Endothelial cell of hepatic sinusoid (primary cell): Measurements from ENCODE around the gene DNAAF1.
"Not testable (repeated sequence)": the region's sequence is repeated elsewhere in the genome, so short reads cannot be mapped to it uniquely, and the experiment has no call there.

Experiments used
- in situ Hi-C: cut with HindIII; loops from 2 replicates; pipeline ENCODE4 v1.10.0; 2017; ENCODE audit warnings: low sequenced_read_pairs

DNAAF1 gene

DNA sequence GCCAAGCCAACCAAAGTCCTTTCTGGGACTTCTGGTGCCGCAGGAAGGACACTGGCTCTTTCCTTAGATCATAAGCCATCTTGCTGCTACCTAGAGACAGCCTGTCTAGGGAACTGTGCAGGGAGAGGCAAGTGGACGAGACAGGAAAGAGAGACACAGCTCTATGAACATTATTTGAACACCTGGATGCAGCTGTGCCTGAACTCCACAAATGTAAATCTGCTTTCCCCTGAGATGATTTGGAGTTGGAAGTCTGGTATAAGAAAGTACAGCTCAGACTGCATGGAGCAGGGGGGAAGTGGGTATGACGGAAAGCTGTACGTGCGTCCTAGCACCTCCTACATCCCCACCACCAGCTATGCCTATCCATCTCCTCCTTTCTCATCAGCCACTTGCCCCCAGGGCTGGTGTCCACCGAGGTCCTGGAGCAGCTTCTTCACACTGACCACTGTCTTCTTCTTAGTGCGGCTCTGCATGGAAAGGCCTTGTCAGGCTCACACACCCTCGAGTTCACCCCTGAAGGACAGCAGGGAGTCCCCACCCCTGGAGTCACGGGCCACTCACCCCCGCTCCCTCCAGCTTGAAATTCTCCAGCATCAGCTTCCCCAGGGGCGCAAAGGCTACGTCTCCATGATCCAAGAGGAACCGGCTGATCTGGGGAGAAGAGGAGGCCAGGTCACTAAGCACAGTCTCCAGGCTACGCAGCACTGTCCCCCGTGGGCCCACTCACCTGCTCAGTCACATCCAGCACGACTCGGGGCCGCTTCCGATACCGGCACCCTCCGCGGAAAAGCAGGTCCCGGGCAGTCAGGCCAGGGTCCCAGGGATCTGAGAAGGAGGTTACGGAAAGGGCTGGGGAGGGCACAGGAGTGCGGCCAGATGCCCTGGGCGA, 37.8 kb downstream of the DNAAF1 start:
- in situ Hi-C loops = no loop called here

GRCh38 chr16:84183572-84183875, 38.4 kb downstream of the DNAAF1 start:
- in situ Hi-C loops = no loop called here

- in situ Hi-C loops = no loop called here
Measured at GRCh38 chr16:84183911-84184591, 38.9 kb downstream of the DNAAF1 start.

- in situ Hi-C loops = no loop called here
Measured at GRCh38 chr16:84184775-84185174, 39.7 kb downstream of the DNAAF1 start.

GRCh38 chr16:84186685-84187437, 41.8 kb downstream of the DNAAF1 start, which contains the start of gene TAF1C:
Gene TAF1C (minus strand): TSS chr16:84187057. CDS start chr16:84184988, 2,069 bp downstream.
- in situ Hi-C loops = no loop called here

DNA sequence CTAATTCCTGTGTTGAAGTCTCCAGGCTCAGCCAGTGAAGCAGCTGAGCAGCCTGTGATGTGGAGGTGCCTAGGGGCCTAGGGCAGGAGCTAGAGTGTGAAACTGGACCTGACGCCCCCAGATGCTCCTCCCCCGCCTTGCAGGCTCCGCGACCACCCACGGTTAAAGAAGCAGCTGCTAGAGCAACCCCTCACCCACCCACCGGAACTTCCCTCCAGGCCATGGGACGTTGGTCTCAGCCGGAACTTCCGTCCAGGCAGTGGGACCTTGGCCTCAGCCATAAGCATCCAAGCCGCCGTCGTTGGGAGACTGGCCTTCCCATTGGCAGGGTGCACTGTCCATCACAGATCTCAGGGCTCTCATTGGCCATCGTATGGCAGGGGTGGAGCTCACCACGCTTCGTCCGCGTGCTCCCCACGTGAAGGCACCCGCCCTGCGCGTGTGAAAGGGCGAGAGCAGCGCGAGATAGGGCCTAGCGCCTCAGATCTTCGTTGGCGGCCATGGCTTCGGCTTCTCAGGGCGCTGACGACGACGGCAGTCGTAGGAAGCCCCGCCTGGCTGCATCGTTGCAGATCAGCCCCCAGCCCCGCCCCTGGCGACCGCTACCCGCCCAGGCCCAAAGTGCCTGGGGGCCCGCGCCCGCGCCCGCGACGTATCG, 45.8 kb downstream of the DNAAF1 start, which contains the start of gene ADAD2:
ADAD2 (plus strand) TSS at position 427 of the 658 bp plus-strand sequence; CDS start at position 501, 74 bp downstream.
- in situ Hi-C loops = no loop called here

DNA sequence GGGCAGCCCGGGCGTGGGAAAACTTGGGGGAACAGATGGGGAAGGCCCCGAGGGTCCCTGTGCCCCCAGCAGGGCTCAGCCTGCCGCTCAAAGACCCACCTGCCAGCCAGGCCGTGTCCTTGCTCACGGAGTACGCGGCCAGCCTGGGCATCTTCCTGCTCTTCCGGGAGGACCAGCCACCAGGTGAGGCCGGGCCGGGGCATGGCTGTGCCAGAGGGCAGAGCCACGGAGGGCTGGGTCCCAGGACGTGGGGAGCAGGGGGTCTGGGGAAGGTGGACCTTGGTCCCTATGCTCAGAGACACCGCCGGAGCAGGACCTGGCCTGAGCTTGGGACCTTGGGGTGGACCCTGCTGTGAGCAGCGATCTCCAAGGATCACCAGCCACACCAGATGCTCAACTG, 46.4 kb downstream of the DNAAF1 start:
- in situ Hi-C loops = no loop called here

- in situ Hi-C loops = no loop called here
Measured at GRCh38 chr16:84193480-84193879, 48.4 kb downstream of the DNAAF1 start.

DNA sequence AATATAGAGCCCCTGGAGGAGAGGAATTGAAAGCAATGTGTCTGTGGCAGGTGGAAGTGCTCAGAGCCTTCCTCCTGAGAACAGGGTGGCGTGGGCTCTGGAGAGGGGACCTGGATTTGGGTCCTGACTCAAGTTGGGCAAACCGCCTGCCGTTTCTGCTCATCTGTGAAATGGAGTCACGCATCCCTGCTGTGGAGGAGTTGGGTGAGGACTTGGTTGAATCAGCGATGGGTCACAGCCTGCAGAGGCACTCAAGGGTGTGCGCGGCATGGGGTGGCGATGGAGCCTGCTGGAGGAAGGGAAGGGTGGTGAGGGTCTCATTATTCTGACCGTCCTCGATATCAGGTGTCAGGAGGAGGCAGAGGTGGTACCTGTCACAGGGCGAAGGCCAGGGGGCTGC, 48.9 kb downstream of the DNAAF1 start:
- in situ Hi-C loops = no loop called here

DNA sequence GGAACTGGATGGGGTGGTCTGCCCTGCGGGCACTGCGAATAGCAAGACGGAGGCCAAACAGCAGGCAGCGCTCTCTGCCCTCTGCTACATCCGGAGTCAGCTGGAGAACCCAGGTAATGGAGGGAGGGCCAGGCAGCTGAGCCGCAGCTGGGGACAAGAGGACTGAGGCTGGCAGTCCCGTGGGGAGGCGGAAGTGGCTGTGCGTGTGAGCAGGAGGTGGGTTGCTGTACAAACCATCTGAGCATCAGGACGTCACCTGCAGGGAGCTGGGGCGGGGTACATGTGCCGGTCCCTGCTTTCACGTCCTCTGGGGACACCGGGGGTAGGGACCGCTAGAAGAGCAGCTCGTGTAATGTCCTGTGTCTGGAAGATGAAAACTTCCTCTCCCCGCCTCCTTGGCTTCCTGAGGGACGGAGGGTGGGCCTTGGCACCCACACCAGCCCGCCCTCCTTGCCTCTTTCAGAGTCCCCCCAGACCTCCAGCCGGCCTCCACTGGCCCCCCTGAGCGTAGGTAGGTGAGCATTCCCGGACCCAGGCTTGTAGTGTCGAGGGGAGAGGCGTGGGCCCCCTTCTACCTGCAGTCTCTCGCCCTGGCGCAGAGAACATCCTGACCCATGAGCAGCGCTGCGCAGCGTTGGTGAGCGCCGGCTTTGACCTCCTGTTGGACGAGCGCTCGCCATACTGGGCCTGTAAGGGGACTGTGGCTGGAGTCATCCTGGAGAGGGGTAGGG, 49.5 kb downstream of the DNAAF1 start:
- in situ Hi-C loops = no loop called here

GRCh38 chr16:84195201-84196093, 50.3 kb downstream of the DNAAF1 start:
- in situ Hi-C loops = no loop called here

GRCh38 chr16:84196101-84196500, 51.0 kb downstream of the DNAAF1 start:
- in situ Hi-C loops = no loop called here

GRCh38 chr16:84196727-84197394, 51.8 kb downstream of the DNAAF1 start:
- in situ Hi-C loops = no loop called here

- in situ Hi-C loops = no loop called here
Measured at GRCh38 chr16:84197466-84198128, 52.5 kb downstream of the DNAAF1 start.

DNA sequence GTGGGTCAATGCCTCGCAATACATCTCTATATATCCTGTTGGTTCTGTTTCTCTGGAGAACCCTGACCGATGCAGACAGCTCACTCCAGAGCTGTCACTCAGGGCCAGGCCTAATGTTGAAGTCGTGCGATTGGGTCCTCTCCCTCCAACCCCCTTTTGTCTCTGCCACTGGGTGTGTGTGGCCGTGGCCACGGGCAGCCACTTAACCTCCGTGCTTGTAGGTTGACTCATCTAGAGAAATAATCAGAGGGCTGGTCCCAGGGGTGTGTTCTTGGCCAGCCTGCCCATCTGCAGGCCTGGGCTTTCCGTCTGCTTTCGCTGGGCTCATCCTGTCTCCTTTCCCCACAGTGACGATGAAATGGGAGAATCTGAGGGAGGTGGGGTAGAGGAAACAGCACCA, 53.3 kb downstream of the DNAAF1 start:
- in situ Hi-C loops = no loop called here

DNA sequence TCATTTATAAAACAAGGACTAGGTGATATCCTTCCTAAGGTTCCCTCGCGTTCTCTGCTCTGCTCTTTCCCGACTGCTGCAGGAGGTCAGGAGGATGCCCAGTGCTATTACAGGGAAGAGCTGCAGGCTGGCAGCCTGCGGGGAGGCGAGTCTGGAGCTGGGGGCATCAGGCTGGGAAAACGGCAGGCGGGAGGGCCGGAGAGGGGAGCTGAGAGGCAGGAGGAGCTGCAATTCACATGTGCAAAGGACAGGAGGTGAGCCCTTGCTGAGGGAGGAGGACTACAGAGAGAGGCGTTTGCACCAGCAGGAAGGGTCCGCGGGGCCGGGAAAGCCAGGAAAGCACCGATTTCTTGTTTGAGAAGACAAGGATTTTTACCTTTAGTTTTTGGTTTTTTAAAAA, 54.0 kb downstream of the DNAAF1 start:
- in situ Hi-C loops = no loop called here

- in situ Hi-C loops = no loop called here
Measured at GRCh38 chr16:84199861-84200260, 54.8 kb downstream of the DNAAF1 start.

DNA sequence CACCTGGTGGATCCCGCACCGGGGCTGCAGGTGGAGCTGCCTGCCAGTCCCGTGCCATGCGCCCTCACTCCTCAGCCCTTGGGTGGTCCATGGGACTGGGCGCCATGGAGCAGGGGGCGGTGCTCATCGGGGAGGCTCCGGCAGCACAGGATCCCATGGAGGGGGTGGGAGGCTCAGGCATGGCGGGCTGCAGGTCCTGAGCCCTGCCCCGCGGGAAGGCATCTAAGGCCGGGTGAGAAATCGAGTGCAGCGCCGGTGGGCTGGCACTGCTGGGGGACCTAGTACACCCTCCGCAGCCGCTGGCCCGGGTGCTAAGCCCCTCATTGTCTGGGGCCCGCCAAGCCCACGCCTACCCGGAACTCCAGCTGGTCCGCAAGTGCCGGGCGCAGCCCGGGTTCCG, 59.4 kb downstream of the DNAAF1 start:
- in situ Hi-C loops = not testable (repeated sequence)
